MM.1S (cell line): Measurements from ENCODE around the gene PASK.

Experiments
- CTCF ChIP-seq: fragments of 300-600 bp; sonication (generic); IDR thresholded peaks from 2 replicates; pipeline ENCODE4 v1.5.1; 2016; ENCODE audit warnings: antibody characterized with exemption, low read length, mixed read lengths
- EZH2 ChIP-seq: fragments of 300-600 bp; sonication (generic); optimal IDR thresholded peaks from 2 replicates; pipeline ENCODE3; 2017; ENCODE audit warnings: low read depth, mild to moderate bottlenecking, antibody characterized with exemption, low read length, mixed read lengths
- EZH2phosphoT487 ChIP-seq: fragments of 300-600 bp; sonication (generic); IDR thresholded peaks from 2 replicates; pipeline ENCODE4 v1.6.1; 2018; ENCODE audit warnings: antibody characterized with exemption, low read length

GRCh38 chr2:241063093-241063551, 86.2 kb downstream of the PASK start:
- TF ChIP-seq CTCF (no peak), EZH2phosphoT487 (no peak), EZH2 (no peak)
